Prostate gland (tissue), 2 donors: ENCODE measurements around the gene ASH1L. TPM values are rescaled to one million over a fixed set of nuclear protein-coding genes. Genes with fewer than 3 reads are reported as not detected.

ENCODE experiments used
- DNase-seq: peaks from one replicate; pipeline ENCODE4 v3.0.0-alpha.2; 2019; ENCODE audit warnings: low spot score
- H3K27ac ChIP-seq, 2 donors: fragments of 200-600 bp; sonication (generic); 2 replicates each; pipeline ENCODE4 v1.5.1; 2017 to 2019
- H3K27me3 ChIP-seq: fragments of 200-600 bp; sonication (generic); replicated peaks from 2 replicates; pipeline ENCODE4 v1.5.1; 2019; ENCODE audit not compliant: insufficient read depth
- H3K36me3 ChIP-seq, 2 donors: fragments of 200-600 bp; sonication (generic); 1 replicate in 1 of 2; 2 replicates in 1 of 2; pipeline versions ENCODE4 v1.5.1 to v1.8.1; 2017 to 2019
- H3K4me1 ChIP-seq: fragments of 200-600 bp; sonication (generic); replicated peaks from 2 replicates; pipeline ENCODE4 v1.5.1; 2019
- H3K4me3 ChIP-seq, 2 donors: fragments of 200-600 bp; sonication (generic); 2 replicates each; pipeline ENCODE4 v1.5.1; 2017 to 2019
- H3K9me3 ChIP-seq: fragments of 200-600 bp; sonication (generic); 2 replicates; pipeline ENCODE4 v1.5.1; 2017
- CTCF ChIP-seq, 4 experiments: fragments of 200-600 bp in 2 of 4; fragments of 450-650 bp in 2 of 4; sonication (generic) in 2 of 4; IDR thresholded peaks; 1 replicate in 3 of 4; 2 replicates in 1 of 4; pipeline ENCODE4 v1.5.1; 2016 to 2019; ENCODE audit warnings: antibody characterized with exemption in 4 of 4, mild to moderate bottlenecking in 2 of 4, moderate library complexity in 2 of 4
- POLR2A ChIP-seq: fragments of 450-650 bp; IDR thresholded peaks from one replicate; pipeline ENCODE4 v1.6.1; 2016; ENCODE audit warnings: antibody characterized with exemption, mild to moderate bottlenecking
- POLR2AphosphoS5 ChIP-seq: sonication (generic); formaldehyde crosslinking; IDR thresholded peaks from one replicate; pipeline ENCODE4 v1.6.1; 2017; ENCODE audit warnings: antibody characterized with exemption
- WGBS: methylation state at CpG from one replicate; pipeline ENCODE4 v1.1.5; 2018; 5-methylcytosine and 5-hydroxymethylcytosine counted together
- intact Hi-C: fragments of 100-400 bp; cut with DNase I; formaldehyde crosslinking; loops from one replicate; pipeline ENCODE4 v1.14.2; 2022
- total RNA-seq, 2 donors: library from RNA; depleted of rRNA; stranded (reverse); fragments of >200 nt; gene quantifications; one replicate each; pipeline ENCODE4 v1.1.0, GENCODE V29; 2016

ASH1L gene
- total RNA-seq, 2 donors from 2014 or later: 53.1 to 66.2 TPM

- 24% methylated on average over 2 of the region's 2 CpGs for WGBS
- Histone ChIP-seq H3K4me3 (no peak overlapping the region), H3K27ac (no peak overlapping the region), H3K9me3 (no peaks in the 10 kb centered on the region), H3K27me3 (no peaks in the 10 kb centered on the region), H3K36me3 (no peaks in the 10 kb centered on the region), H3K4me1 (peaks cover 8% of the 10 kb centered on the region)
- intact Hi-C loops: no loop called here
- no peak for TF ChIP-seq POLR2A
- TF ChIP-seq POLR2AphosphoS5: peak; percentile 4
- TF ChIP-seq CTCF (IDR thresholded peaks at IDR 0.05): no peak
- DNase-seq: no peak
These were observed 80.8 kb downstream of the ASH1L start for GRCh38 chr1:155481741-155482241.

- H3K27ac ChIP-seq: no peak overlapping the region
- no peak for TF ChIP-seq POLR2A
- no peak for TF ChIP-seq CTCF (IDR thresholded peaks at IDR 0.05)
- TF ChIP-seq POLR2AphosphoS5: no peak
- H3K9me3 ChIP-seq: no peaks in the 10 kb centered on the region
- H3K36me3 ChIP-seq: no peaks in the 10 kb centered on the region
- H3K4me1 ChIP-seq: peaks cover 8% of the 10 kb centered on the region
- no peak for DNase-seq
- 95% methylated on average over 2 of the region's 2 CpGs for WGBS
- no peak overlapping the region for H3K4me3 ChIP-seq
- no peaks in the 10 kb centered on the region for H3K27me3 ChIP-seq
- intact Hi-C loops: no loop called here
These were observed 83.4 kb downstream of the ASH1L start for GRCh38 chr1:155479205-155479604.

GRCh38 chr1:155478270-155478852 is 84.2 kb downstream of the ASH1L start:
- Histone ChIP-seq H3K27me3 (no peaks in the 10 kb centered on the region), H3K36me3 (no peaks in the 10 kb centered on the region), H3K27ac (no peak overlapping the region), H3K4me3 (no peak overlapping the region), H3K9me3 (no peaks in the 10 kb centered on the region), H3K4me1 (peaks cover 8% of the 10 kb centered on the region)
- TF ChIP-seq CTCF (IDR thresholded peaks at IDR 0.05): no peak
- TF ChIP-seq POLR2A: no peak
- no peak for TF ChIP-seq POLR2AphosphoS5
- intact Hi-C loops: no loop called here
- WGBS: 96% methylated on average over 8 of the region's 8 CpGs
- DNase-seq: no peak

- no peak overlapping the region for H3K4me3 ChIP-seq
- TF ChIP-seq POLR2A (no peak), POLR2AphosphoS5 (no peak), CTCF (IDR thresholded peaks at IDR 0.05) (no peak)
- WGBS: 89% methylated on average over 5 of the region's 5 CpGs
- DNase-seq: no peak
- H3K36me3 ChIP-seq: no peaks in the 10 kb centered on the region
- no peak overlapping the region for H3K27ac ChIP-seq
- H3K4me1 ChIP-seq: no peaks in the 10 kb centered on the region
- no peaks in the 10 kb centered on the region for H3K27me3 ChIP-seq
- no peaks in the 10 kb centered on the region for H3K9me3 ChIP-seq
- intact Hi-C loops: no loop called here
These were observed 88.5 kb downstream of the ASH1L start for GRCh38 chr1:155474146-155474545.

GRCh38 chr1:155473151-155473821 is 89.3 kb downstream of the ASH1L start:
- no peak for DNase-seq
- Histone ChIP-seq H3K27me3 (no peaks in the 10 kb centered on the region), H3K9me3 (no peaks in the 10 kb centered on the region), H3K4me3 (no peak overlapping the region), H3K4me1 (no peaks in the 10 kb centered on the region), H3K27ac (no peak overlapping the region), H3K36me3 (no peaks in the 10 kb centered on the region)
- TF ChIP-seq CTCF (IDR thresholded peaks at IDR 0.05) (no peak), POLR2A (no peak), POLR2AphosphoS5 (peak; percentile 31)
- intact Hi-C loops: no loop called here
- 90% methylated on average over 5 of the region's 5 CpGs for WGBS
